ENCODE measurements around the gene NOP16. TPM values are rescaled to one million over a fixed set of nuclear protein-coding genes. Genes with fewer than 3 reads are reported as not detected.

The NOP16 gene
- total and polyA plus RNA-seq, 8 donors = 4.7 to 23.2 (median 10.2) TPM

GRCh38 chr5:176407456-176408251 is 19.3 kb upstream of the NOP16 start:
- peak in 1 of 4 donors; percentile 17 for ATAC-seq
- no peaks in the 10 kb centered on the region for H3K9me3 ChIP-seq
- no peak overlapping the region for H3K27ac ChIP-seq
- no peak overlapping the region for H3K4me3 ChIP-seq
- 88 to 94% methylated on average over 6 of the region's 6 CpGs for WGBS, 2 donors
- intact Hi-C loops (cut with DNase I) = no loop called here
- peak in 1 of 6 donors; percentile 16 for DNase-seq
- H3K4me1 ChIP-seq = no peaks in the 10 kb centered on the region
- no peaks in the 10 kb centered on the region for H3K27me3 ChIP-seq
- peaks cover 0 to 15% (median 0%) of the 10 kb centered on the region in 3 donors for H3K36me3 ChIP-seq
- no peak for FAIRE-seq
- no peak for TF ChIP-seq CTCF (IDR thresholded peaks at IDR 0.05)

- Histone ChIP-seq H3K27me3 (no peaks in the 10 kb centered on the region), H3K36me3 (peaks cover 0 to 15% (median 0%) of the 10 kb centered on the region in 3 donors), H3K9me3 (no peaks in the 10 kb centered on the region), H3K4me1 (no peaks in the 10 kb centered on the region), H3K27ac (no peak overlapping the region), H3K4me3 (no peak overlapping the region)
- FAIRE-seq (no peak), ATAC-seq (no peak), DNase-seq (peak in 1 of 6 donors; percentile 33)
- intact Hi-C loops (cut with DNase I) = no loop called here
- 91% methylated on average over 9 of the region's 9 CpGs for WGBS, 2 donors
- TF ChIP-seq CTCF (IDR thresholded peaks at IDR 0.05) = no peak
These were observed 18.1 kb upstream of the NOP16 start for GRCh38 chr5:176406436-176407052.

- DNase-seq = peak in 1 of 6 donors; percentile 23
- H3K36me3 ChIP-seq = peaks cover 0 to 15% (median 0%) of the 10 kb centered on the region in 3 donors
- intact Hi-C loops (cut with DNase I) = no loop called here
- H3K9me3 ChIP-seq = no peaks in the 10 kb centered on the region
- TF ChIP-seq CTCF (IDR thresholded peaks at IDR 0.05) = no peak
- H3K4me3 ChIP-seq = no peak overlapping the region
- FAIRE-seq = no peak
- H3K27ac ChIP-seq = no peak overlapping the region
- ATAC-seq = no peak
- H3K27me3 ChIP-seq = no peaks in the 10 kb centered on the region
- H3K4me1 ChIP-seq = no peaks in the 10 kb centered on the region
- 87 to 90% methylated on average over 20 of the region's 20 CpGs for WGBS, 2 donors
These were observed 17.4 kb upstream of the NOP16 start for GRCh38 chr5:176405656-176406435.

GRCh38 chr5:176401281-176402205 is 13.1 kb upstream of the NOP16 start:
- intact Hi-C loops (cut with DNase I) = no loop called here
- H3K27ac ChIP-seq = no peak overlapping the region
- WGBS, 2 donors = 88 to 89% methylated on average over 22 of the region's 22 CpGs
- no peaks in the 10 kb centered on the region for H3K27me3 ChIP-seq
- FAIRE-seq = no peak
- no peaks in the 10 kb centered on the region for H3K4me1 ChIP-seq
- TF ChIP-seq CTCF (IDR thresholded peaks at IDR 0.05) = no peak
- ATAC-seq = no peak
- H3K9me3 ChIP-seq = no peaks in the 10 kb centered on the region
- no peak overlapping the region for H3K4me3 ChIP-seq
- H3K36me3 ChIP-seq = peaks cover 0 to 6% (median 0%) of the 10 kb centered on the region in 3 donors
- DNase-seq = peak in 1 of 6 donors; percentile 29
